LHCN-M2 (cell line): Measurements from ENCODE around the gene DCDC2B. TPM values are rescaled to one million over a fixed set of nuclear protein-coding genes. Genes with fewer than 3 reads are reported as not detected.

Source experiments
- DNase-seq: peaks from one replicate; pipeline ENCODE4 v3.0.0-alpha.2; 2012; ENCODE audit warnings: low read depth
- total RNA-seq: library from RNA; depleted of rRNA; stranded (reverse); fragments of >200 nt; gene quantifications from 2 replicates; pipeline ENCODE4 v1.2.3, GENCODE V29; 2014

DCDC2B gene
- total RNA-seq, 1 experiment from 2014 or later, result not detected

GRCh38 chr1:32221980-32222755, 13.3 kb downstream of the DCDC2B start, which contains the start of the genes EIF3I and TMEM234:
Gene EIF3I (plus strand): TSS chr1:32222407. CDS start chr1:32222442, 35 bp downstream.
Gene TMEM234 (minus strand): TSS chr1:32222353. CDS start chr1:32222322, 31 bp downstream.
- DNase-seq, result peak; percentile 87

GRCh38 chr1:32223683-32224082, 14.8 kb downstream of the DCDC2B start:
- DNase-seq, result no peak

- DNase-seq, result no peak
These were observed 15.4 kb downstream of the DCDC2B start for GRCh38 chr1:32224285-32224684.

- DNase-seq, result no peak
These were observed 19.9 kb downstream of the DCDC2B start for GRCh38 chr1:32228771-32229170.

DNA sequence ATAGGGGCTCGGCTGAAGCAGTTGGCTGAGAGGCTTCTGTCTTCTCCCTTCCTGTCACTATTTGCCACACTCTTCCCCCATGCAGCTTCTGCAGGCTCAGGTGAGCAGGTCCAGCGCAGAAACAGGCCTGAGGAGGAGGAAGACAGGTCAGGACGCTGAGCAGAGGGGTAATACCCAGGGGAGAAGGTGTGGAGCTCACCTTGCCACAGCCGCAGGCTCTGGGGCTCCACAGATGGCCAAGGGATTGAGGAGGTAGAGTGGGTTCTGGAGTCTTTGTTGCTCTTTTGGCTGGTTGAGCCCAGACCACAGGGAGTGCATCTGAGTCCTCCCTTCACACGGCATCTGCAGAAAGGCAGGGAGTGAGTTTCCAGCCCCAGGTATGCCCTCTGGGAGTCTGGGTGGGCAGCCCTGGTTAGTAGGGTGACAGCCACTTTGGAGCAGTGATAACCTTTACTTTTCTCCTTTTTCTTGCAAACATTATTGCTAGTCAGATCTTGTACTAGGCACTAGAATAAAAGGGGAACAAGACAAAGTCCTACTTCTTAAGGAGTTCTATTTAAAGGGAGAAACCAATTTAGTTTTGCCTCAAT, 23.0 kb downstream of the DCDC2B start:
- DNase-seq, result no peak

GRCh38 chr1:32232558-32233304, 23.8 kb downstream of the DCDC2B start:
- DNase-seq, result no peak

GRCh38 chr1:32234792-32235191, 25.9 kb downstream of the DCDC2B start:
- DNase-seq, result no peak

- no peak for DNase-seq
These were observed 30.4 kb downstream of the DCDC2B start for GRCh38 chr1:32239337-32239736.

DNA sequence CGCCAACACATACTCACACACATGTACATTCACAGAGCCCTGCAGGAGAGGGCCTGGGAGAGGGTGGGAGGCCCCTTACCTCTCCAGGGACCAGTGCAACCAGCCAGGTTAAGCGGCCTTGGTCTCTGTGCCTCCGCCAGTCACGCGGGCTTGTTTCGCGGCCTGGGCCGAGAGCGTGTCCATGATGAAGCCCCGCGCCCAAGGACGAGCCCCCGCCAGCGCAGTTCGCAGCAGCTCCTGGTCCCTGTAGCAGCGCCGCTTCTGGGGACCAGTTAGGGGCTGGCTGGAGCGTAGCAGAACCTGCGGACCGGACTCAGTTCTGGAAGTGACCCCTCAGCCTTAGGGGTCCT, 30.9 kb downstream of the DCDC2B start:
- no peak for DNase-seq

DNA sequence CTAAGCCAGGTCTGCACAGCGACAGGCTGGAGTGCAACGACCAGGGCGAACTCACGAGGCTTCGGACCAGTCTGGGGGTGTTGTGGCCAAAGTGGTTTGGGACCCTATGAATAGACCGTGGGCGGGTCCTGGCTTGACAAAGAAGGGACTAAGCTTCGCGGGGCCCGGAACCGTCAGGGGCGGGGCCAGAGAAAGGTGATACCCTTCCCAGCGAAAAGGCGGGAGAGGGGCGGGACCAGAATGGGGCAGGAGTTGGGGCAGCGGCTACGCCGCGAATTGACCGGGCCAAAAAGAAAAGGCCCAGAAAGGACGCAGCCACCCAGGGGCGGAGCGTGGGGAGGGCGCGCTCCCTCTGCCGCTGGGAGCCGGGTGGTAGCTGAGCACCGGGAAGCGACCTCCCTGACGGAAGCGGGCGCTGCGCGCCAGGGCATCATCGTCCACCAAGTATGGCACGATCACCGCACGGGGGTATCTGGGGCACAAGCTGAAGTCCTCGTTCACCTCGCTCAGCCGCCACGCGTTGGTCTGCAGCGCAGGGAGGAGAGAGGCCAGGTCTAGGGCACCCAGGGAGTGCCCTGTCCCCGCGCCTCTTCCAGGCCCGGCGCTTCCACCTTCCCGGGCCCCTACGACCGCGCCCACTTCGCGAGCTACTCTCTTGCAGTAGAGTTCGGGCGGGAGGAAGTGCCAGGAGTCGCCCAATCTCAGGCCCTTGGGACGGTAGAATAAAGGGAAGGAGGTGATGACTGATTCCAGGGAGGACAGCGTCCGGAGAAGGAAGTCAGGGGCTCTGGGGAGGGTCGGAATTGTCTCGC, 31.5 kb downstream of the DCDC2B start:
- DNase-seq, result peak; percentile 44

DNA sequence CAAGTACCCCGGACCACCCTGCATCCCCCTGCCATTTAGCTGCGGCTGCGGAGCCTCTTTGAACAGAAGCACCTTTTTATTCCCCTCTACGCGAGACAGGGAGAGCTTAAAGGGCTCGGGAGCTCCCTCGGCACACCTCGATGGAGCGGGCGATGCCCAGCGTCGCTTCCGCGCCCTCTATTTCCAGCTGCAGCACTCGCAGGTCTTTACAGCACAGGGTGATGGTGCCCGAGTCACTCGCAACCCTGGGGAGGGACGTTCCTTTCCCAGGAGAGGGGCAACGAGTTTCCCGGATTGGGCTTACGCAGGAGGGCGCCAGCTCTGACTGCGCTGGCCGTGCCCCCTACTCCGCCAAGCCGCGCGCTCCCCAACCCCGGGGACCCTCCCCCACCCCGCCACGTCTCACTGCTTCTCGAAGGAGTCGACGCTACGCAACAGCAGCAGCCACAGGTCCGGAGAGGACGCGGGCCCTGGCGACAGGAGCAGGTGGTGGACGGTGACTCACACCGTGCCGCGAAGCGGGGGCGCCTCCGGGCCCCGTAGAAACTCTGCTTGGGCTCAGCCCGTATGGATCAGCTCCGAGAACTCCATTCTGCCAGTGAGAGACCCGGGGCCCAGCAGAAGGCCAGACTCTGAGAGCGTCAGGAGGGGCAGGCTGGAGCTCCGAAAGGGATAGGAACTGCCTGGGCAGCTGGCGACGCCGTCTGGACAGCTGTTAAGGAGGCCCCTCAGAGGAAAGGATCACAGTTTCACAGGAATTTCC, 32.3 kb downstream of the DCDC2B start:
- DNase-seq, result peak; percentile 71

- DNase-seq, result no peak
These were observed 33.5 kb downstream of the DCDC2B start for GRCh38 chr1:32242341-32242851.

DNA sequence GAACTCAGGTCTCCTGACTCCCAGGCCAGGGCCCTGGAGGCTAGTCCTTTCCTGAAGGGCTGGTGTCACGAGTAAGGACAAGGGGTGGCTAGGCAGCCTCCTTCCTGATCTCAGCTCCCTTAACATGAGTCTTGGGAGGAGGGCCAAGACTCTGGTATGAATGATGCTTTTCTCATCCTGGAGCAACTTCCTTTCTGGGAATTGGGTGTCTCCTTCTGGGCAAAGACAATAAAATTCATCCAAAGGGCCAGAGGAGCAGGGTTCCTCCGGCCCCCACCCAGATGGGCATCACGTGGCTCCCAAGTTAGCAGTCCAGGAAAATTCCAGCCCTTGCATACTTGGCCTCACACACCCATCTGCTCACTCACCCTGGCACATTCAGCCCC, 38.0 kb downstream of the DCDC2B start, which contains the start of gene FAM167B:
TSS of gene FAM167B (plus strand) at position 335 of the 386 bp plus-strand sequence. CDS start 200 bp downstream, outside the sequence.
- DNase-seq, result no peak

- no peak for DNase-seq
These were observed 38.6 kb downstream of the DCDC2B start for GRCh38 chr1:32247452-32247851.

DNA sequence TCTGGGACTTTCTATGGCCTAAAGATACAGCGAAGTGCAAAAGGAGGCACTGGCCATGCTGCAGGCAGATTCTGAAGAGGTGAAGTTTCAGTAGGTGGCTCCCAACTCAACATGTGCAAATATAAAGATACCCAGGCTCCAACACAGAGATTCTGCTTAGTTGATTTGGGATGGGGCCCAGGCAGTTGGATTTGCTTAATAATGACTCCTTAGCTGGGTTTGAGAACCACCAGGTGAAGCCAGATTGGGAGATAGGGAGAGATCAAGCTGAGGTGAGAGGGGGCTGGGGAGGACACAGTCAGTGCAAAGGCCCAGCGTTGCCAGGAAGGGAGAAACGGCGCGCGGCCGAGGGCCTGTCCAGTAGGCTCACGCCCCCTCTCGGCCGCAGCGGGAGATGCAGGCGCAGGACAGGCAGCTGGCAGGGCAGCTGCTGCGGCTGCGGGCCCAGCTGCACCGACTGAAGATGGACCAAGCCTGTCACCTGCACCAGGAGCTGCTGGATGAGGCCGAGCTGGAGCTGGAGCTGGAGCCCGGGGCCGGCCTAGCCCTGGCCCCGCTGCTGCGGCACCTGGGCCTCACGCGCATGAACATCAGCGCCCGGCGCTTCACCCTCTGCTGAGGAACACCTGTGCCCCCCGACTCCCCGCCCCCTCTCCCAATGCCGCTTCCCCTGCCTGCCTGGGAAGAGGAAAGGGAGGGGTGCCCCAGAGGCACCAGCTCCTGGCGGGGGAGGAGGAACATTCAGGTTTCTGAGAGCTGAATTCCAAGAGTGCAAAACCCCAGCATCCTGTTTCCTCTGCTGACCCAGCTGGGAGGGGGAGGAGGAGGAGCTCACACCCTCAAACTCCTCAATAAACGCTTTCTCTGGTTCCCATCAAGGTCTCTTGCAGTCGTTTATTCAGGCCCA, 39.3 kb downstream of the DCDC2B start:
- peak; percentile 51 for DNase-seq

GRCh38 chr1:32249831-32250525, 41.1 kb downstream of the DCDC2B start:
- DNase-seq, result no peak

GRCh38 chr1:32250893-32251716, 42.2 kb downstream of the DCDC2B start, which contains the start of gene LCK:
Gene LCK (plus strand): TSS chr1:32251265. CDS start chr1:32274330, 23,065 bp downstream.
- no peak for DNase-seq
